Large intestine (tissue), 3 donors: Measurements from ENCODE around the gene DACH1. TPM values are rescaled to one million over a fixed set of nuclear protein-coding genes. Genes with fewer than 3 reads are reported as not detected.
"Not testable (repeated sequence)": the region's sequence is repeated elsewhere in the genome, so short reads cannot be mapped to it uniquely, and the experiment has no call there.

Experiments used
- DNase-seq, 2 donors: peaks; one replicate each; pipeline versions ENCODE4 v3.0.0 to v3.0.0-alpha.2; 2013
- H3K27ac ChIP-seq: one replicate; pipeline ENCODE4 v1.5.1; 2013; ENCODE audit warnings: low read length
- H3K27me3 ChIP-seq: 2 replicates; pipeline ENCODE4 v1.6.1; 2013; ENCODE audit warnings: low read length; ENCODE audit not compliant: control insufficient read depth, insufficient read depth
- H3K36me3 ChIP-seq: 2 replicates; pipeline ENCODE4 v1.6.1; 2013; ENCODE audit warnings: low read length; ENCODE audit not compliant: control insufficient read depth, insufficient read depth
- H3K4me1 ChIP-seq: one replicate; pipeline ENCODE4 v1.6.1; 2013; ENCODE audit warnings: low read length; ENCODE audit not compliant: control insufficient read depth, insufficient read depth
- H3K4me3 ChIP-seq: one replicate; pipeline ENCODE4 v1.5.1; 2013; ENCODE audit warnings: low read length
- H3K9me3 ChIP-seq: one replicate; pipeline ENCODE4 v1.6.1; 2013; ENCODE audit warnings: mild to moderate bottlenecking, low read depth, low read length, moderate library complexity; ENCODE audit not compliant: control insufficient read depth
- WGBS: methylation state at CpG from one replicate; pipeline ENCODE4 v1.1.5; 2013; ENCODE audit warnings: low lambda C conversion rate; ENCODE audit not compliant: insufficient coverage; 5-methylcytosine and 5-hydroxymethylcytosine counted together
- polyA plus RNA-seq: library from polyadenylated mRNA; unstranded; fragments of 120-200 nt; gene quantifications from one replicate; pipeline ENCODE4 v1.2.1, GENCODE V29; 2013

DACH1 gene
- polyA plus RNA-seq, 1 donor: 25.0 TPM

GRCh38 chr13:71785361-71785760 is 81.6 kb downstream of the DACH1 start:
- no peak for DNase-seq
- Histone ChIP-seq H3K4me1 (peaks cover 11% of the 10 kb centered on the region), H3K36me3 (peaks cover 3% of the 10 kb centered on the region), H3K27ac (no peak overlapping the region), H3K4me3 (no peak overlapping the region), H3K27me3 (no peaks in the 10 kb centered on the region), H3K9me3 (no peaks in the 10 kb centered on the region)
- WGBS: no CpG with 5 or more reads among the region's 2 CpGs

GRCh38 chr13:71780546-71780945 is 86.5 kb downstream of the DACH1 start:
- WGBS: 95% methylated on average over 4 of the region's 5 CpGs
- Histone ChIP-seq H3K27me3 (no peaks in the 10 kb centered on the region), H3K4me3 (no peak overlapping the region), H3K36me3 (peaks cover 3% of the 10 kb centered on the region), H3K9me3 (no peaks in the 10 kb centered on the region), H3K27ac (no peak overlapping the region), H3K4me1 (peaks cover 11% of the 10 kb centered on the region)
- no peak for DNase-seq

- not testable (repeated sequence) for H3K36me3 ChIP-seq, DNase-seq, H3K4me3 ChIP-seq, H3K4me1 ChIP-seq, H3K27me3 ChIP-seq, H3K27ac ChIP-seq, H3K9me3 ChIP-seq
- WGBS: 100% methylated on average over 1 of the region's 11 CpGs
These were observed 88.0 kb downstream of the DACH1 start for GRCh38 chr13:71778998-71779397.

- 75% methylated on average over 1 of the region's 1 CpG for WGBS
- Histone ChIP-seq H3K27me3 (no peaks in the 10 kb centered on the region), H3K9me3 (no peaks in the 10 kb centered on the region), H3K4me1 (no peaks in the 10 kb centered on the region), H3K27ac (no peak overlapping the region), H3K36me3 (peaks cover 3% of the 10 kb centered on the region), H3K4me3 (no peak overlapping the region)
- no peak for DNase-seq
These were observed 91.0 kb downstream of the DACH1 start for GRCh38 chr13:71775966-71776365.

GRCh38 chr13:71774863-71775262 is 92.1 kb downstream of the DACH1 start:
- no peaks in the 10 kb centered on the region for H3K36me3 ChIP-seq
- no peak overlapping the region for H3K27ac ChIP-seq
- no peaks in the 10 kb centered on the region for H3K4me1 ChIP-seq
- DNase-seq: no peak
- no CpG with 5 or more reads among the region's 4 CpGs for WGBS
- no peak overlapping the region for H3K4me3 ChIP-seq
- no peaks in the 10 kb centered on the region for H3K9me3 ChIP-seq
- H3K27me3 ChIP-seq: no peaks in the 10 kb centered on the region

- Histone ChIP-seq H3K4me1 (peaks cover 3% of the 10 kb centered on the region), H3K27me3 (no peaks in the 10 kb centered on the region), H3K9me3 (no peaks in the 10 kb centered on the region), H3K27ac (peak overlapping the region; percentile 49), H3K36me3 (no peaks in the 10 kb centered on the region), H3K4me3 (no peak overlapping the region)
- WGBS: 11% methylated on average over 2 of the region's 4 CpGs
- DNase-seq: peak in 1 of 2 donors; percentile 65
These were observed 93.5 kb downstream of the DACH1 start for GRCh38 chr13:71773531-71773930.

- Histone ChIP-seq H3K27me3 (no peaks in the 10 kb centered on the region), H3K36me3 (no peaks in the 10 kb centered on the region), H3K9me3 (no peaks in the 10 kb centered on the region), H3K4me1 (peaks cover 3% of the 10 kb centered on the region), H3K27ac (peak overlapping the region; percentile 22), H3K4me3 (no peak overlapping the region)
- 0% methylated on average over 1 of the region's 1 CpG for WGBS
- DNase-seq: no peak
These were observed 94.6 kb downstream of the DACH1 start for GRCh38 chr13:71772361-71772760.

GRCh38 chr13:71771144-71771543 is 95.9 kb downstream of the DACH1 start:
- DNase-seq: no peak
- 89% methylated on average over 2 of the region's 2 CpGs for WGBS
- H3K36me3 ChIP-seq: no peaks in the 10 kb centered on the region
- no peak overlapping the region for H3K4me3 ChIP-seq
- no peaks in the 10 kb centered on the region for H3K27me3 ChIP-seq
- no peaks in the 10 kb centered on the region for H3K9me3 ChIP-seq
- peaks cover 3% of the 10 kb centered on the region for H3K4me1 ChIP-seq
- no peak overlapping the region for H3K27ac ChIP-seq

- no peak overlapping the region for H3K4me3 ChIP-seq
- H3K4me1 ChIP-seq: peaks cover 3% of the 10 kb centered on the region
- H3K36me3 ChIP-seq: no peaks in the 10 kb centered on the region
- DNase-seq: peak in 1 of 2 donors; percentile 43
- no peaks in the 10 kb centered on the region for H3K27me3 ChIP-seq
- peak overlapping the region; percentile 45 for H3K27ac ChIP-seq
- H3K9me3 ChIP-seq: no peaks in the 10 kb centered on the region
These were observed 96.3 kb downstream of the DACH1 start for GRCh38 chr13:71770710-71771109.

GRCh38 chr13:71768881-71769280 is 98.1 kb downstream of the DACH1 start:
- Histone ChIP-seq H3K36me3 (no peaks in the 10 kb centered on the region), H3K4me3 (no peak overlapping the region), H3K27ac (no peak overlapping the region), H3K4me1 (peaks cover 10% of the 10 kb centered on the region), H3K27me3 (no peaks in the 10 kb centered on the region), H3K9me3 (no peaks in the 10 kb centered on the region)
- no peak for DNase-seq

GRCh38 chr13:71759651-71760511 is 107.1 kb downstream of the DACH1 start:
- H3K27me3 ChIP-seq: no peaks in the 10 kb centered on the region
- DNase-seq: peak in 1 of 2 donors; percentile 62
- peaks cover 10% of the 10 kb centered on the region for H3K4me1 ChIP-seq
- H3K27ac ChIP-seq: peak overlapping the region; percentile 36
- WGBS: 40% methylated on average over 3 of the region's 10 CpGs
- H3K36me3 ChIP-seq: no peaks in the 10 kb centered on the region
- H3K4me3 ChIP-seq: no peak overlapping the region
- no peaks in the 10 kb centered on the region for H3K9me3 ChIP-seq
